Mesodermal cell (in vitro differentiated cells): ENCODE data around the gene TMED10.

ENCODE experiments used
- H3K27ac ChIP-seq: 2 replicates; pipeline ENCODE4 v1.7.0; 2013; ENCODE audit warnings: mild to moderate bottlenecking, low read depth, low read length, moderate library complexity; ENCODE audit not compliant: severe bottlenecking
- H3K36me3 ChIP-seq: 2 replicates; pipeline ENCODE4 v1.7.1; 2013; ENCODE audit warnings: mild to moderate bottlenecking, low read length, moderate library complexity; ENCODE audit not compliant: control insufficient read depth, insufficient read depth
- H3K4me1 ChIP-seq: one replicate; pipeline ENCODE4 v1.7.1; 2013; ENCODE audit warnings: mild to moderate bottlenecking, low read length; ENCODE audit not compliant: insufficient read depth, control insufficient read depth, poor library complexity, severe bottlenecking
- H3K4me3 ChIP-seq: 2 replicates; pipeline ENCODE4 v1.7.0; 2013; ENCODE audit warnings: low read length, control low read depth, mild to moderate bottlenecking; ENCODE audit not compliant: insufficient read depth, poor library complexity, severe bottlenecking; ENCODE audit errors: extremely low read depth
- H3K9me3 ChIP-seq: 2 replicates; pipeline ENCODE4 v1.7.1; 2013; ENCODE audit warnings: mild to moderate bottlenecking, low read length, moderate library complexity; ENCODE audit not compliant: control insufficient read depth
- WGBS, 2 experiments: methylation state at CpG; one replicate each; pipeline ENCODE4 v1.1.5; 2013; ENCODE audit warnings: missing lambda C conversion rate in 2 of 2; ENCODE audit not compliant: insufficient coverage in 2 of 2; 5-methylcytosine and 5-hydroxymethylcytosine counted together

TMED10 gene

DNA sequence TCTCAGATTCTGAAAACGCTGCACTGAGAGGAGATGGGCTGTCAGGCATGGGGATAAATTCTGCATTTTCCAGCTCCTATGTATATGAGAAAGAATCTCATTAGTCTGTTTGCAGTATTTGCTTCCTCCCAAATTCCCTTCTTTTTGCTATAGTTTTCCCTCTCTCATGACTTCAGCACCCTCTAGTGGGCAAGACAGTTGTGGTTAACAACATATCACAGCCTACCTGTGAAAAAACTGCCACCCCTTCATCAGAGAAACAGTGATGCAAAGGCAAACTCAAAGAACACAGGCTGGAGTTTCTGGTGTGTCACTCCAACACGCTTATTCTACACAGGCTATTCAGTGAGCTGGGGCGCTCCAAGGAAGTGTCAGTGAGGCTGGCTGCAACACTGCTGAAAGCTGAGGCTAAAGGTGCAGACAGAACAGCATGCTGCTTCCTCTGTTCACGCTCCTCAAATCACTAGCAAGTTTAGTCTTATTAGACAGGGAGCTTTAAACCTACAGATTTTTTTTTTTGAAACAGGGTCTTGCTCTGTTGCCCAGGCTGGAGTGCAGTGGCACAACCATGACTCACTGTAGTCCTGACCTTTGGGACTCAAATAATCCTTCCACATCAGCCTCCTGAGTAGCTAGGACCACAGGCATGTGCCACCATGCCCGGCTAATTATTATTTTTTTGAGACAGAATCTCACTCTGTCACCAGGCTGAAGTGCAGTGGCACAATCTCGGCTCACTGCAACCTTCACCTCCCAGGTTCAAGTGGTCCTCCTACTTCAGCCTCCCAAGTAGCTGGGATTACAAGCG lies 87.6 kb downstream of the TMED10 start:
- Histone ChIP-seq H3K4me3 (no peak overlapping the region), H3K4me1 (no peaks in the 10 kb centered on the region), H3K9me3 (no peaks in the 10 kb centered on the region), H3K36me3 (peaks cover 78% of the 10 kb centered on the region), H3K27ac (no peak overlapping the region)
- WGBS, 2 experiments, result 61 to 81% methylated on average over 4 to 6 of the region's 7 CpGs

DNA sequence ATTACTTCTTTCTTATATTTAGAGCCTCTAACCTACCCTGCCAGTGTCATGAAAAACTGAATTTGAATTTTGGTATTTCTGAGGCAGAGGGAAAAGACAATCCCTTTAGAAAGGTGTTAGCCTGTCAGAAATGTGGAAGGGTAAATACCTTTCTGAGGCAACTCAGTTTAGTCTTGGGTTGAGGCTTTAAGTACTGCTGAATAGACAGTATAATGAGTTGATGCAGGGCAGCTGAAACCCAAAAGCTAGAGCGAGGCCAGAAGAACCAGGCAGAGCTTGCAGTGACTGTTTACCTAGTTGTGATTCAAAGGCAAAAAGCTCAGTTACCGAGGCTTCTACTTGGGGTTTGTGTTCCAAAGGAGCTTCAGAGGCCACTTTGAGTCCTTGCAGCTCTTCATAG lies 88.3 kb downstream of the TMED10 start:
- H3K4me3 ChIP-seq, result no peak overlapping the region
- no peaks in the 10 kb centered on the region for H3K4me1 ChIP-seq
- H3K36me3 ChIP-seq, result peaks cover 74% of the 10 kb centered on the region
- H3K9me3 ChIP-seq, result no peaks in the 10 kb centered on the region
- no peak overlapping the region for H3K27ac ChIP-seq
- WGBS, 2 experiments, result 92 to 94% methylated on average over 2 of the region's 2 CpGs

DNA sequence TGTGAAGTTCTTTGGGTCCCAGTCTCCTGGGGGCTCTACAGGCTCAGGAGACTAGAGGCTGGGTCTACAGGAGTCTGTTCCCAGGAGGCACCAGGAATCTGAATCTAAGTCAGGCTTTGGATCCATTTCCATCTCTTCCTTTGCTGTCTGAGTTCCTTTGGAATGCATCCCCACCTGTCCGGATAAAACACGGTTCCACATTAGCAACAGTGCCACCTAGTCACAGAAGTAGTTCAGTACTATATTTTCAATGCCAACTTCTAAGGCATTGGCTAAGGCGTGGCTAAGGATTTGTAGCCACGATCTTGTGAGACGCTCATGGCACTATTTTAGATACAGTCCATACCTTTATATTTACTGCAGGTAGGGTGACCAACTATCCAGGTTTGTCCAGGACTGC lies 91.9 kb downstream of the TMED10 start:
- 95 to 98% methylated on average over 3 to 5 of the region's 5 CpGs for WGBS, 2 experiments
- H3K9me3 ChIP-seq, result no peaks in the 10 kb centered on the region
- no peak overlapping the region for H3K4me3 ChIP-seq
- H3K36me3 ChIP-seq, result peaks cover 72% of the 10 kb centered on the region
- no peaks in the 10 kb centered on the region for H3K4me1 ChIP-seq
- H3K27ac ChIP-seq, result no peak overlapping the region

DNA sequence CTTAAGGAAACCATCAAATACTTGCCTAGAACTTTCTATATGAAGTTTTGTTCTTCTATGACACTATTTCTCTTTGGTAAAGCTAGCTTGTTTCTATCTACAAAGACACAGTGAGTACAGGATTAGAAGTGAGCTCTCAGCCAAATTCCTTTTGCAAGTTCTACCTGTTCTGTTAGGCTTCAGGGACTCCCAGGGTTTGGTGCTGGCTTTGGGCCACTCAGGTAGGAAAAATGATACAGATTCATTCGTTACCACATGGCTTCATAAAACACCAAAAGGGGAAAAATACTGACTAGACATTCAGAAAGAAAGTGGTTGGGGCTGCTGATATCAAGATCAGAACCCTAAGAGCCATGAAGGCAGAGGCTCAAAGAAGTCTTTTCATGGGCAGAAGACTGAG lies 93.1 kb downstream of the TMED10 start:
- Histone ChIP-seq H3K9me3 (no peaks in the 10 kb centered on the region), H3K36me3 (peaks cover 66% of the 10 kb centered on the region), H3K27ac (no peak overlapping the region), H3K4me1 (no peaks in the 10 kb centered on the region), H3K4me3 (no peak overlapping the region)
- no CpG with 5 or more reads among the region's 1 CpG for WGBS, 2 experiments

DNA sequence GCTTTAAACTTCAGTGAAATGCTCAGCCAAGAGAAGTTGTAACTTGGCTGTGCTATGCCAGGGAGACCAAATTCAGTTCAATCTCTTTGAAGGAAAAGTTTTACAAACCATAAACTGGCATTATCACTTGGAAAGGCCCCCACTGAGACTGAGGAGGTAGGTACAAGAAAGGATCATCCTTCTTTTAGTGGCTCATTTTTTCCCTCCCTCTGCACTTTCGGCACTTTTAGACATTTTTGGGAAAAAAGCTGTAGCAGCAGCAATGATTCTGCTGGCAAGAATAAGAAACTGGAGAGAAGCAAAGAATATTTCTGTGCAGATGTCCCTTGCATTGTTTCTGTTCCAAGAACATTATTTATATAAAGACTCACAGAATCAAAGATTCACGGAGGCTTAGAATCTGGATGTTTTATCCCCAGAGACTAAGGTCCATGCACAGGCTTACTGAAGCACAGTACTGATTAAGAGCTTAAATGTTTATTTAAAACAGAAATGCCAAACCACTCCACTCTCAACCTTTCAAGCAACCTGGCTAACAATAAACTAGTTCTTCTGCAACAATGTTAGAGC lies 94.7 kb downstream of the TMED10 start:
- 90% methylated on average over 2 of the region's 2 CpGs; no CpG with 5 or more reads in 1 of the 2 experiments for WGBS, 2 experiments

More for the DNA sequence above, 94.7 kb downstream of the TMED10 start:
- Histone ChIP-seq H3K36me3 (peaks cover 51% of the 10 kb centered on the region), H3K9me3 (no peaks in the 10 kb centered on the region), H3K27ac (no peak overlapping the region), H3K4me1 (no peaks in the 10 kb centered on the region), H3K4me3 (no peak overlapping the region)
